ENCODE data around the gene CD8B2.
"Not testable (repeated sequence)": the region's sequence is repeated elsewhere in the genome, so short reads cannot be mapped to it uniquely, and the experiment has no call there.

CD8B2 gene

DNA sequence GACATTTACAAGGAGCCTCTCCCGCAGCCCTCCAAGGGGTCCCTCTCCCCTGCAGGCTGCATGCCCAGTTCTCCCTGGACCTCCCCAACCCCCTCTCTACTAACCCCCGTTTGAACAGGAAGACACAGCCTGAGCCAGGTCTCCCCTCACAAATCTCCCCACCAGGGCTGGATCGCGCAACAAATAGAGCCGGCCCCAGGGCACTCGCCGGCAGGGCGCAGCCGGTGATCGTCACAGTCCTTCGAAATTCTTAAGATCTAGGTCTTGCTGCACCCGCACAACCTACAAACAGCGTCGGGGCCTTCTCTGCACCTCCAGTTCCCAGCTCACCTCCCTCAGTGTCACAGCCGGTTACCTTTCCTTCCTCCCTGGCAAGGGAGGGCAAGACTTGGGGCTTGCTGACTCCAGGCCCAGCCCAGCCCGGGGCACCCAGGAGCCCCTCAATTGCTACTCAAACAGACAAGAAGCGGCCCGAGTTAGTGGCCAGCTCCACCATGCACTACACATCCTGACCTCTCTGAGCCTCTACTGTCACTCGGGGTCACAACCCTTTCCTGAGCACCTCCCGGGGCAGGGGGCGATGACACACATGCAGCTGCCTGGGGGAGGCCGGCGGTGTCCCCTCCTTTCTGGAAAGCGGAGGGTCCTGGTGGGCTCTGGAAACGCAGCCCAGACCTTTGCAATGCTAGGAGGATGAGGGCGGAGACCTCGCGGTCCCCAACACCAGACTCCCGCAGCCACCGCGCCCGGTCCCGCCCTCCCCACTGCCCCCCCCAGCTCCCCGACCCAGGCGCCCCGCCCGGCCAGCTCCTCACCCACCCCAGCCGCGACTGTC lies at the start of gene CD8B2:
TSS of gene CD8B2 (plus strand) at position 814 of the 835 bp plus-strand sequence. CDS start 63 bp downstream, outside the sequence.
- DNase-seq (ENCODE audit: low read depth): not testable (repeated sequence)

GRCh38 chr2:106461882-106462281 lies 25.3 kb upstream of the CD8B2 start:
- DNase-seq (ENCODE audit: low read depth): not testable (repeated sequence)

GRCh38 chr2:106467516-106467915 lies 19.6 kb upstream of the CD8B2 start:
- not testable (repeated sequence) for DNase-seq (ENCODE audit: low read depth)

GRCh38 chr2:106468107-106468506 lies 19.1 kb upstream of the CD8B2 start, which contains the start of gene RGPD3:
Gene RGPD3 (minus strand): TSS chr2:106468413. CDS start chr2:106468288, 125 bp downstream.
- not testable (repeated sequence) for DNase-seq (ENCODE audit: low read depth)

DNA sequence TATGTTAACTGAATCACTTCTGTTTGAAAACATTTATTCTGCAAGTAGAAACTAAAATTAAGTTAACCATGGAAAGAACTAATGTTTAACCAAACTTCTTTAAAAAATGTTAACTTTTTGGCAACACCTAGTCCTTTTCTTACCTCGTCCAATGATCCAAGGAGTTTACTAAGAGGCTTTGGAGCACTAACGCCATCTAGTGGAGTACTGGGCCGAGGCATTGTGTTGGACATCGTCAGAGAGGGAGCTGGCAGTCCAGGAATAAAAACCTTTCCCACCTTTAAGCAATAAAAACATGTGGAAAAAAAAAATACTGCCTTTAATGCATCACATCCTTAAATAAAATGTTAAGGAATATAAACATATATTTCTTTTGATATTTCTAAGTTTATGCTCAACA lies 16.5 kb upstream of the CD8B2 start:
- not testable (repeated sequence) for DNase-seq (ENCODE audit: low read depth)

DNA sequence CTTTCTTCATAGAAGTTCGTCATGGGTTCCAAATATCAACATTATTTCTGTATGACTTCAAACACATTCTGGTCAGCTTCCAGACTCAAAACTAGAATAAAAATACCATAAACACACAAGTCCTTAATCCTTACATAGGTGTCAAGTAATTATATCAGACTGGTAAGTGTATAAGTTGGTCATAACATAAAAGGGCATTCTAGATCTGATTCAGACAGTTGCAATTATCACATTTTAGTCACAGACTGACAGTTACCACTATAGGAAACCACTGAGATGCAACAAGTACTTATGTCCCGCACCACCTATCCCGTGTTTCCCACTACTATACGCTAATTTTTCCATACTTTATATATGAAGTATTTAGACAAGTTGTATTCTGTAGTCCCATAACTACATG lies 9.5 kb upstream of the CD8B2 start:
- not testable (repeated sequence) for DNase-seq (ENCODE audit: low read depth)

GRCh38 chr2:106479563-106479962 lies 7.6 kb upstream of the CD8B2 start:
- DNase-seq (ENCODE audit: low read depth): not testable (repeated sequence)

DNA sequence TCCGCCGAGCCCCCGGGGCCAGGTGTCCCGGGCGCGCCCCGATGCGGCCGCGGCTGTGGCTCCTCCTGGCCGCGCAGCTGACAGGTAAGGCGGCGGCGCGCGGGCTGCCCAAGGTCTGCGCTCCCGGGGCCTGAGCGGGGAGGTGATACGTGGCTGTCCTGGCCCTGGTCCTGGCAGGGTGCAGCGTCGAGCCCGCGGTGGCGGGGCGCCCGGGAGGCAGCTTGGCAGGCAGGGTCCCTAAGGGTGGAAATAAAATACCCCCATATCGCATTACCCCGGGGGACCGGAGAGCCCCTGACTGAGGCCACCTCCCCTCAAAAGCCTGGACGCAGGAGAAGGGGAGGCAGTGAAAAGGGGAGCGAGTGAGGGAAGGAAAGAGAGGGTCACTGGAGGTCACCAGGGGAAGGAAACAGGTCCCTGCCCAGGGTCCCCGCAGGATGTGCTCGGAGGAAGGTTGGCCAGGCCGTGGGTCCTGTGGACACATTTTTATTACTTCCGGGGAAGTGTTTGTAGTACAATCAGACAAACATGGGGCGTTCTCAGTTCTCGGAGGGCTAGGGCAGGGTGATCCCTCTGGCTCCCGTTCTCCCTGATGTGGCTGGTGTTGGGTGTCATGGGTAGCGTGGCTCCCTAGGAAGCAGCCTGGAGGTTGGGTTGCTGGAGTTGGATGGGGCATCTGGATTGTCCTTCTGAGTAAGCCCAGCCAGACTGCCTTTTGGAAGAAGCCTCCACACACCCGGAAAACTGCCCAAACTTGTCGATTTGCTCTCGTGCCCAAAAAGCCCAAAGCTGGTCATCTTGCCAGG lies 425 bp downstream of the CD8B2 start:
- DNase-seq (ENCODE audit: low read depth): not testable (repeated sequence)

- DNase-seq (ENCODE audit: low read depth): not testable (repeated sequence)
These were observed 2.5 kb downstream of the CD8B2 start for GRCh38 chr2:106489701-106490100.

DNA sequence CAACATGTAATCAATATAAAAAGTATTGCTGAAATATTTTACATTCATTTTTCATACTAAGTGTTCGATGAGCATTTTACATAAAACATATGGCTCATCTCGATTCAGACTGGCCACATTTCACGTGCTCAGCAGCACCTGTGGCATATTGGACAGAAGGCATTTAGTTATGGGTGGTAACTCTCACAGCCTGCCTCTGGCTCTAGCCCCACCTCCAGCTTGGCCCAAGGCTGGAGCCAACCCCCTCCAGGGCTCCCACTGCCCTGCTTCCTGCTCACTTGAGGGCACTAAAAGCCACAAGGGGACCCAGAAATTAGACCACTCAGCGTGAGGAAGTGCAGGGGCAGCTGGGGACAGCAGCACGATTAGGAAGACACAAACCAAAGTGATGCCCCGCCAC lies 5.2 kb downstream of the CD8B2 start:
- not testable (repeated sequence) for DNase-seq (ENCODE audit: low read depth)

GRCh38 chr2:106492913-106493312 lies 5.7 kb downstream of the CD8B2 start:
- not testable (repeated sequence) for DNase-seq (ENCODE audit: low read depth)

DNA sequence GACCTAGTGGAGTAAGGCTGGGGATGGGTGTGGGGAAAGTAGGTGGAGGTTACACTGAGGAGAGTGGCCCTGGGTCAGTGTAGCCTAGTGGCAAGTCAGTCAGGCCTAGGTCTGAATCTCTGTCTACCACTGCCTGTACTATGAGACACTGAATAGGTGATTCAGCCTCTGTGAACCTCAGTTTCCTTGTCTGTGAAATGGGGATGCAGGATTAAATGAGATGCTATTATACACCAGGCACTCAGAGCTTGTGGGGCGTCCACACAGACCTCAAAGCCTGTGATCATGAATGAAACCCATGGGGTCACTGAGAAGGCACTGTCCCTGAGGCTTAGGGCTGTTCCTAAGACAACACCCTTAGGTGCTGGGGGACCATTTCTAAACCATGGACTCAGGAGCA lies 11.4 kb downstream of the CD8B2 start:
- not testable (repeated sequence) for DNase-seq (ENCODE audit: low read depth)

DNA sequence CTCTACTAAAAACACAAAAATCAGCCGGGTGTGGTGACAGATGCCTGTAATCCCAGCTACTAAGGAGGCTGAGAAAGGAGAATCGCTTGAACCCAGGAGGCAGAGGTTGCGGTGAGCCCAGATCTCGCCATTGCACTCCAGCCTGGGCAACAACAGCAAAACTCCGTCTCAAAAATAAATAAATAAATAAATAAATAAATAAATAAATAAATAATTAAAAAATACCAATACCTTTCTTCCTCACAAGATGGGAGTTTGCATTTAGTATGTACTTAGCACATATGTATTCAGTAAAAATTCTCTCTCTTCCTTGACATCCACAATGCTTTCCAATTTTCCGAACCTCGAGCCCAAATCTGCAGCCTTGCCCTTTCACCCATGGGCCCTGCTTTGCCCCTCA lies 13.2 kb downstream of the CD8B2 start:
- not testable (repeated sequence) for DNase-seq (ENCODE audit: low read depth)

GRCh38 chr2:106502351-106502750 lies 15.2 kb downstream of the CD8B2 start:
- not testable (repeated sequence) for DNase-seq (ENCODE audit: low read depth)

DNA sequence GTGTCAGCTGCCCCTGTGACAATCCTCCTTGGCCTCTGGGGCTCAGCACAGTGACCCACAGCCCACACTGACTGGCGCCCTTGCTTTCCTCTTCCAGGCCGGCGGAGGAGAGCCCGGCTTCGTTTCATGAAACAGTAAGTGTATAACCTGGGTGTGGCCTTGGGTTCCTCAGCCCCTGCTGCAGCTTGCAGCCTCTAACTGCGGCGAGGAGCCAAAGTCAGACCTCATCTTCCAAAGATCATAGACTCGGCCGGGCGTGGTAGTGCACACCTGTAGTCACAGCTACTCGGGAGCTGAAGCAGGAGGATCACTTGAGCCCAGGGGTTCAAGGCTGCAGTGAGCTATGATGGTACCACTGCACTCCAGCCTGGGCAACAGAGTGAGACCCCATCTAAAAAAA lies 17.0 kb downstream of the CD8B2 start:
- DNase-seq (ENCODE audit: low read depth): not testable (repeated sequence)

- DNase-seq (ENCODE audit: low read depth): not testable (repeated sequence)
These were observed 17.6 kb downstream of the CD8B2 start for GRCh38 chr2:106504787-106505186.

DNA sequence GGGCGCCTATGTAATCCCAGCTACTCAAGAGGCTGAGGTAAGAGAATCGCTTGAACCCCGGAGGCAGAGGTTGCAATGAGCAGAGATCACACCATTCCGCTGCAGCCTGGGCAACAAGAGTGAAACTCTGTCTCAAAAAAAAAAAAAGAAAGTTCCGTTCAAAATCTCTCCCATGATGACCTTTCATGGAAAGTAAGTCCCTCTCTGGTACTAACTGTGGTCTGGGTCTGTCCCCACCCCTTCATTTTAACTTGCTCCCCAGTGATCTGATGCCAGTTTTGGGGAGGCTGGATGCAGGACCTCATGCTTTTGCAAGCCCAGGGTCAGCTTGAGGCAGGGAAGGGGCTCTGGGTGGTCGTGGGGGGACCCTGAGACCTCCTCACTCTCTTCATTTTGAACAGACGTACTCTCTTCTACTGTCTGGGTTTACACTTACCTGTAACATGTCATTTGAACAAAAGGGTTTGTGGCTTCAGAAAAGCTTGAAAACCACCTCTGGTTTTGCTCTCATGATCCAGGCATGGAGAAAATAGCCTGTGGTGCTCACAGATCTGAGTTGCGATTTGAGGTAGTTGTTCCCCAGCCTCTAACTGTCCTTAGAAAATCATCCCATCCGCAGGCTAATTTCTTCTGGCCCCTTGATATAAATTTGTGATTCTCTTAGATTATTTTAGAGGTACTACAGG lies 19.0 kb downstream of the CD8B2 start:
- DNase-seq (ENCODE audit: low read depth): not testable (repeated sequence)

DNA sequence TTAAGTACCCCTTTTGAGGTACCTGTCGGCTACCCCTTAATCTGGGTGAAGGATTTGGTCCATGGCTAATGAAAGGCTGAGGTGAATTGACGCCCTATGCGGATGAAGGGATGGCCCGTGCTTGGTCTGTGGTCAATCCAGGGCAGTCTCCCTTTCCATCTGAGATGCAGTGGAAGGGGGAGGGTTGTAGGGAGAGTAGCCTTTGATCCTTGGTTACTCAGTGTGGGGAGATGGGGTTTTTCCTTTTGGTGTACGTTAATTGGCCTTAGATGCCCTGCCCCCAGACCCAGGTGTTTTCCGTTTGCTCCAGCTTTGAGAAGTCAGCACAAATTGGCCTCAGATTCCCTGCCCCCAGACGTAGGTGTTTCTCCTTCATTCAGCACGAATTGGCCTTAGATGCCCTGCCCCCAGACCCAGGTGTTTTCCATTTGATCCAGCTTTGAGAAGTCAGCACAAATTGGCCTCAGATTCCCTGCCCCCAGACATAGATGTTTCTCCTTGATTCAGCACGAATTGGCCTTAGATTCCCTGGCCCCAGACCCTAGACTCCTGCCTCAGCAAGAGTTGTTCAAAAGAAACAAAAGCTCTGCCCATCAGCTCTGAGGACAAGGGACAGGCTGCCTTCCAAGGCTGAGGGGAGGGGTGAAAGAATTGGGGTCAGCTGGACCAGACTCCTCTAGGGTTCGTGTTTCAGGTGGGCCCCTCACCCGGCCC lies 21.7 kb downstream of the CD8B2 start:
- DNase-seq (ENCODE audit: low read depth): not testable (repeated sequence)

DNA sequence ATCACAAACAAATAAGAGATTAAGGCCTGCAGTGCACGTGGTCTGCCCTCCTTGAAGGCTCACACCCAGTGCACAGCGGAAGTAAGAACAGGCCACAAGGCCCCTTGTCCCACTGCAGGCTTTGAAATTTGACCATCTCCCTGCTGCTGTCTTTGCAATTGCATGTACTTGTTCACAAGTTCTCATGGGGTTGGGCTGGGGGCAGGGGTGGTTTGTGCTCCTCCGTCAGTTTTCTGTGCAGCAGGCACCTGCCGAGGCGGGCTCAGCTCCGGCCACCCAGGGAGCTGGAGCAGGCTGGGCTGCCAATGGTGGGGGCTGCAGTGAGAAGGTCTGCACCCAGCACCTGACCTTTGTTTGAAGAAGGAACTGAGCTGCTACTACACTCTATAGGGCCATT lies 22.2 kb downstream of the CD8B2 start:
- DNase-seq (ENCODE audit: low read depth): not testable (repeated sequence)

- not testable (repeated sequence) for DNase-seq (ENCODE audit: low read depth)
These were observed 23.6 kb downstream of the CD8B2 start for GRCh38 chr2:106510791-106511190.

DNA sequence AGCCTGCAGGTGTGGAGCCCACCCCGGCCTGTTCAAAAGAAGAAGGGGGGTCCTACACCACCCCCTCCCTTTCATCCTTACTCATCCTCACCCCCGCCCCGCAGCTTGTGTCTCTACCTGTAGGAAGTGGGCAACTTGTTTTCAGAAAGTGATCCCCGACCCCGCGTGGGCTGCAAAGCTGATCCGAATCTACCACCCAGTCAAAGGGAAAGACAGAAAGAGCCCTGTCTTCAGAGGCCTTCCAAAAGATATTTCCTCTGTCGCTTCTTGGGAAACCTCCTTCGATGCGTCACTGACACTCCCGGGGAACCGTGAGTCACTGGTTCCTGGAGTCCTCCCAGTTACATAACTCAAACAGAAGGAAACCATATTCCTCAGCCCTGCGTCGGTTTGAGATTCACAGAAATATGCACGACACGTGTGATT lies 24.3 kb downstream of the CD8B2 start:
- not testable (repeated sequence) for DNase-seq (ENCODE audit: low read depth)

Measured in stimulated activated CD8-positive, alpha-beta memory T cell treated with anti-CD3 and anti-CD28 coated beads, Interleukin-15, amount 100 ng/mL, for 24 hours (primary cell).